Muscle layer of colon (tissue), 2 donors: ENCODE results near the gene POP7.
"Not testable (repeated sequence)": the region's sequence is repeated elsewhere in the genome, so short reads cannot be mapped to it uniquely, and the experiment has no call there.

ENCODE experiments used
- H3K27ac ChIP-seq: one replicate; pipeline ENCODE4 v1.7.0; 2013; ENCODE audit warnings: low read depth, mild to moderate bottlenecking, low read length, moderate library complexity
- H3K27me3 ChIP-seq, 2 donors: one replicate each; pipeline ENCODE4 v1.7.0; 2013; ENCODE audit warnings: low read length in 2 of 2, mild to moderate bottlenecking in 2 of 2; ENCODE audit not compliant: insufficient read depth in 2 of 2, control insufficient read depth in 1 of 2
- H3K36me3 ChIP-seq: one replicate; pipeline ENCODE4 v1.7.0; 2013; ENCODE audit warnings: mild to moderate bottlenecking, low read length; ENCODE audit not compliant: insufficient read depth
- H3K4me1 ChIP-seq: one replicate; pipeline ENCODE4 v1.7.0; 2013; ENCODE audit warnings: mild to moderate bottlenecking, low read length; ENCODE audit not compliant: insufficient read depth
- H3K4me3 ChIP-seq, 2 donors: one replicate each; pipeline ENCODE4 v1.7.0; 2013; ENCODE audit warnings: low read length in 2 of 2, low read depth in 1 of 2, mild to moderate bottlenecking in 1 of 2, moderate library complexity in 1 of 2
- H3K9ac ChIP-seq: one replicate; pipeline ENCODE4 v1.7.0; 2013; ENCODE audit warnings: low read length
- H3K9me3 ChIP-seq: one replicate; pipeline ENCODE4 v1.7.0; 2013; ENCODE audit warnings: mild to moderate bottlenecking, low read length
- donor health status: abdominal sarcoma.
- donor health status: Adenocarcinoma of cecum.

Gene POP7

GRCh38 chr7:100687751-100688300, 18.1 kb upstream of the POP7 start:
- no peak overlapping the region for H3K27ac ChIP-seq

GRCh38 chr7:100688326-100688860, 17.5 kb upstream of the POP7 start:
- Histone ChIP-seq H3K4me1 (peaks cover 35% of the 10 kb centered on the region), H3K27me3 (no peaks in the 10 kb centered on the region)

More at GRCh38 chr7:100687751-100688300, 18.1 kb upstream of the POP7 start:
- H3K4me3 ChIP-seq: no peak overlapping the region
- H3K27me3 ChIP-seq: no peaks in the 10 kb centered on the region
- H3K4me1 ChIP-seq: peaks cover 32% of the 10 kb centered on the region
- no peak overlapping the region for H3K9ac ChIP-seq
- peaks cover 51% of the 10 kb centered on the region for H3K36me3 ChIP-seq
- H3K9me3 ChIP-seq: no peaks in the 10 kb centered on the region

DNA sequence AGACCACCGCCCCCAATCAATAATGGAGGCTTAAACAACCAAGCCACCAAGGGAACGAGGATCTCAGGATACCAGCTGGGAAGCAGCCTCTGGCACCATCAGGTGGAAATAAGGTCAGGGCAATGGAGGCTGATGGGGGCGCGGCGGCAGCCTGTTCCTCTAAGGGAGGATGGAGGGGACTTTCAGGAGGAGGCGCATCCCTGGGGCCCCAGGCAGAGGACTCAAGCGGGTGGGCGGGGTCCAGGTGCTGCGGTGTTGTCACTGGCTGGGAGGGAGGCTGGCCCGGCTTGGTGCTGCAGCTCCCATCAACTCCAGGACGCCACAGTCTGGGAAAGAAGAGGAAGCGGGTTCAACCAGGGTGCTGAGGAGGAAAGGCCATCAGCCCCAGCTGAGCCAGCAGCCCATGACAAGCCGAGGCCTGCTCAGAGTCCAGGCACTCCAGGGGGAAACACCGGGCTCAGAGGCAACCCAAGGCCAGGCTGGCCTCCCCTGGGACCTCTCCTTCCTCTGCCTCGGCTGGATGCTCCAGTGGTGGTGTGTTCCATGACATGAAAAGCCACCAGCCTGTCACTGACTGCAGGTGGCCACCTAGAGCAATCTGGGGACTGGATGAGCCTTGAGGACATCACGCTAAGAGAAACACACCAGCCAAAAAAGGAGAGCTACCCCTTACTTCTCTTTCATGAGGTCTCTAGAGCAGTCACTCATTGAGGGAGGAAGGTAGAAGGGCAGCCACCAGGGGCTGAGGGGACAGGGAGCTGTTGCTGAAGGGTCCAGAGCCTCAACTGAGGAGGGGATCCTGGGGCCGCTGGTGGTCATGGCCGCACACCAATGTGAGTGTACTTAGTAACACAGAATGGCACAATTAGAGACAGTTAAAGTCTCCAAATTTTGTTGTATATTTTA, 16.4 kb upstream of the POP7 start:
- Histone ChIP-seq H3K9ac (no peak overlapping the region), H3K36me3 (peaks cover 39% of the 10 kb centered on the region), H3K9me3 (no peaks in the 10 kb centered on the region), H3K4me3 (no peak overlapping the region), H3K4me1 (peaks cover 35% of the 10 kb centered on the region), H3K27ac (no peak overlapping the region), H3K27me3 (no peaks in the 10 kb centered on the region)

More at GRCh38 chr7:100688326-100688860, 17.5 kb upstream of the POP7 start:
- Histone ChIP-seq H3K36me3 (peaks cover 45% of the 10 kb centered on the region), H3K4me3 (no peak overlapping the region), H3K27ac (no peak overlapping the region), H3K9ac (no peak overlapping the region), H3K9me3 (no peaks in the 10 kb centered on the region)

DNA sequence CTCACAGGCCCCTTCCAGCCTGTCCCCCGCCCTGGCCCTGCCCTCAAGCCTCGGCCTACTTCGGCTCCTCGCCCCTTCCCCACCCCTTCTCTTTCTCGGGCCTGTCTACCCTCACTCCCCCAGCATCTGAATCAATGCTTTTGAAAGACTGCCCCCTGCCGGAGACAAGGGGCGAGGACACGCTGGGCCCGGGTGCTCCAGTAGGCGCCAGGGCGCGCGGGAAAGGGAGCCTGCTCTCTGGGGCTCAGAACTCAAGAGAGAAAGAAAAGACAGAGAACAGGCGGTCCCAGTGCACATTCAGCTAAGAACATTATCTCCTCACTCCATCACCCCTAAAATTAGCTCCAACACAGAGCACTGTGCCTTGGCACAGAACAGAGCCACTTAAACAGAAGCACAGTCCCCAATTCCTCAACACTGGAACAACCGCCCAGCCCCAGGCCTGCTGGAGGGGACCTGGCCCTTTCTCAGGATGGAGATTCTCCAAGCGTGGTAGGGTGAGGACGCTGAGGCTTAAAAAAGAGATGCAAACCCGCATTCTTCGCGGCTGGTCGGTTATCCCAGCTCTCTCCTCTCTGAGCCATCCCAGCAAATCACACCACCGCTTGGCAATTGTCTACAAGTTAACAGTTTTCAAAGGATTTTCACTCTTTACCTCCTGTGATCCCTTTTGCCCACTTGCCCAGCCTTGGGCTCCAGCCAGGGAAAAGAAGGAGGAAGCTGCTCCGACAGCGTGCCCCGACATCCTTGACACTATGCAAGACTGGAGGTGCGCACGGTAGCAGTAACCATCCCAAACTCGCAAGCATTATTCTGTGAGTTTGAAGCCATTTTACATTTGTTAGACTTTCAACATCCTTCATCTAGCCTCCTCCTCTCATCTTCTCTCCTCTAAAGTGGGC, 14.0 kb upstream of the POP7 start:
- peaks cover 35% of the 10 kb centered on the region for H3K4me1 ChIP-seq
- peaks cover 15% of the 10 kb centered on the region for H3K36me3 ChIP-seq
- peak overlapping the region in 1 of 2 donors; percentile 80 for H3K4me3 ChIP-seq
- H3K27ac ChIP-seq: peak overlapping the region; percentile 23
- H3K27me3 ChIP-seq: no peaks in the 10 kb centered on the region
- no peaks in the 10 kb centered on the region for H3K9me3 ChIP-seq
- no peak overlapping the region for H3K9ac ChIP-seq

GRCh38 chr7:100692578-100692961, 13.4 kb upstream of the POP7 start:
- no peaks in the 10 kb centered on the region for H3K9me3 ChIP-seq
- peaks cover 9% of the 10 kb centered on the region for H3K36me3 ChIP-seq
- peak overlapping the region; percentile 80 for H3K9ac ChIP-seq
- H3K27ac ChIP-seq: peak overlapping the region; percentile 17
- peaks cover 35% of the 10 kb centered on the region for H3K4me1 ChIP-seq
- H3K27me3 ChIP-seq: no peaks in the 10 kb centered on the region
- peak overlapping the region; percentile 62 to 80 for H3K4me3 ChIP-seq

DNA sequence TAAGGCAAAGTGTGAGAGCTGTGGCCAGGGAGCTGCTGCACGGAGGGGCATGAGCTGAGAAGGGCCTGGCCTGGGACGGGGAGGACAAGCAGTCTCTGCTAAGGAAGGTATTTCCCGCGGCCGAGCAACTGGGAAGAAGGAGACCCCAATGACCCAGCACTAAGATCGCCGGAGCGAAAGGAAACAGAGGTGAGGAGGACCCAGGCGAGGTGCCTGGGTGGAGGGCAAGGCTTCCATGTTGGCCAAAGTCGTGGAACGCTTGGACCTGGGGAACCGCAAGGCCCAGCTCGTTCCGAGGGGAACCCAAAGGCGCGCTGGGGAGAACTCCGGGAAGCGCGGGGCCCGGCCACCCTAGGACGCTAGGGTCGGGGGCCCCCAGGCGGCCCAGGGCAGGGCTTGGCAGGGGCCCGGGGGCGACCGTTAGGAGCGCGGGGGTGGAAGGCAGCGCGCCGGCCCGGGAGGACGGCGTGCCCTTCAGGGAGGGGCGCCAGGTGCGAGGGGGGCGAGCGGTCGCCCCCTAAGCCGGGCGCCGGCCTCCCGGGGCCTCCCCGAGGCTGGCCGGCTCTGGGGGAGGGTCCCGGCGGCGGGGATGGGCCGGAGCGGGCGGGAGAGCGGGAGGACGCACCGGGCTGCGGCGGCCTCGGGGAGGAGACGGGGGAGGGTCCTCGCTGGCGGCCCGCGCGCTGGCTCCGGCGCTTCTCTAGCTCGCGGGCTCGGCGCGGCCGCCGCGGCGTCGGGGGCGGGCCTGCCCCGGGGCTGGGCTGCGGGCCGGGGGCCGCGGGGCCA, 12.4 kb upstream of the POP7 start:
- no peaks in the 10 kb centered on the region for H3K36me3 ChIP-seq
- H3K27me3 ChIP-seq: no peaks in the 10 kb centered on the region
- H3K4me3 ChIP-seq: peak overlapping the region; percentile 62 to 80
- H3K9ac ChIP-seq: peak overlapping the region; percentile 80
- peaks cover 35% of the 10 kb centered on the region for H3K4me1 ChIP-seq
- peak overlapping the region; percentile 76 for H3K27ac ChIP-seq
- H3K9me3 ChIP-seq: no peaks in the 10 kb centered on the region

GRCh38 chr7:100694098-100694745, 11.7 kb upstream of the POP7 start, which contains the start of gene GIGYF1:
TSS of gene GIGYF1 (minus strand) at chr7:100694250. CDS start at chr7:100688238, 6,012 bp downstream.
- peaks cover 35% of the 10 kb centered on the region for H3K4me1 ChIP-seq
- no peaks in the 10 kb centered on the region for H3K9me3 ChIP-seq
- no peaks in the 10 kb centered on the region for H3K27me3 ChIP-seq
- peak within 1 kb of the TSS; percentile 80 for H3K9ac ChIP-seq
- H3K36me3 ChIP-seq: no peaks in the 10 kb centered on the region
- peak within 1 kb of the TSS; percentile 76 for H3K27ac ChIP-seq
- H3K4me3 ChIP-seq: peak within 1 kb of the TSS; percentile 62 to 80

DNA sequence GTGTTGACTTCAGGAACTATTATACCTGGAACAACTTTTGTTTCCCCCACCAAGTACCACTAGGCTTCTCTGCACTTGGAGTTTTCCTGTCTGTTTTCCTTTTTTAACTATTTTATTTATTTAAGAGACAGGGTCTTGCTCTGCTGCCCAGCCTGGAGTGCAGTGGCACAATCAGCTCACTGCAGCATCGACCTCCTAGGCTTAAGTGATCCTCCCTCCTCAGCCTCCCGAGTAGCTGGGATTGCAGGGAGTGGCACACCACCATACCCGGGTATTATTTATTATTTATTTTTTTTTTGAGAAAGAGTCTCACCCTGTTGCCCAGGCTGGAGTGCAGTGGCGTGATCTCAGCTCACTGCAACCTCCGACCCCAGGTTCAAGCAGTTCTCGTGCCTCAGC, 9.8 kb upstream of the POP7 start:
- Histone ChIP-seq H3K4me3 (no peak overlapping the region), H3K36me3 (no peaks in the 10 kb centered on the region), H3K4me1 (peaks cover 20% of the 10 kb centered on the region), H3K9ac (no peak overlapping the region), H3K9me3 (no peaks in the 10 kb centered on the region), H3K27me3 (no peaks in the 10 kb centered on the region), H3K27ac (no peak overlapping the region)

DNA sequence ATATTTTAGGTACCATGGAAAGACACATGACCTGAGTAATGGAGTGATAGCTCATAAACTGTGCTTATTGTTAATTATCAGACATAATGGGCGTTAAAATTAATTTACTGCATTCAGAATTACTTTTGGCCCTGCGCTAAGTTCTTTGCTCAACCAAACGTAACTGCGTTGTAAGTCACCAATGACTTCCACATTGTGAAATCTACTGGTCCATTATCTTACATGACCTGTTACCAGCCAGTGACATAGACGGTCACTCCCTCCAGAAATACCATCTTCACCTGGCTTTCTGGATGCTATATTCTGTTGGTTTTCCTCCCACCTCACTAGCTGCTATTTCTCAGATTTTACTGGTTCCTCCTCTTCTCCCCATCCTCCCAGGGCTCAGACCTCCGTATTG, 6.9 kb upstream of the POP7 start:
- no peak overlapping the region for H3K4me3 ChIP-seq
- H3K4me1 ChIP-seq: no peaks in the 10 kb centered on the region
- no peaks in the 10 kb centered on the region for H3K36me3 ChIP-seq
- H3K27me3 ChIP-seq: no peaks in the 10 kb centered on the region
- no peak overlapping the region for H3K27ac ChIP-seq
- no peak overlapping the region for H3K9ac ChIP-seq
- H3K9me3 ChIP-seq: no peaks in the 10 kb centered on the region

- H3K27me3 ChIP-seq, H3K27ac ChIP-seq, H3K9ac ChIP-seq, H3K9me3 ChIP-seq, H3K36me3 ChIP-seq, H3K4me3 ChIP-seq, H3K4me1 ChIP-seq: not testable (repeated sequence)
Observed at GRCh38 chr7:100701089-100701488, 4.8 kb upstream of the POP7 start.
